ENCODE results near the gene CAPN7.

CAPN7 gene

DNA sequence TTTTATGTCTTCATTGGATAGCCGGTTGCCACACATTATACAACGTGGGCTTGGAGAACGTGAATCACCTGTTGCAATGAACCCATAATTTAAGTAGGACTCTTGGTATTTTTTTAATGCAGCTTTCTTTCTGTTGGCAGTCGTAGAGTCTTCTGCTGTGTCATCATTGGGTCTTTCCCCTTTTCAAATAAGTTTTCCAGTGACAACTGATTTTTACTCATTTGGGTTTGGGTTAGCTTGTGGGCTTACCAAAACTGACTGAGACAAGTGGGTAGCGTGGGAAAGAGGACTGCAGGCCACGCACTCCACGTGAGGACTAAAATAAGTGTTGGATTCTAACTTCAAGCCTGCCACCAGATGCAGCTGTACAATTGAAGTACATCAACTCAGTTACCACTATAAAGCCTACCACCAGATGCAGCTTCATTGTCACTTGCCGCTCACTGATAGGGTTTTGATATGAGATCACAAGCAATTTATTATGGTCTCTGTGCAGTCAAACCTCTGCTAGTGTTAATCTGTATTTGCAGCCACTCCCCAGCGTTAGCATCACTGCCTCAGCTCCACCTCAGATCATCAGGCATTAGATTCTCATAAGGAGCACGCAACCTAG is 6.4 kb upstream of the CAPN7 start:
- DNase-seq (ENCODE audit: low read depth in 2 of 2) = no peak

- no peak for DNase-seq (ENCODE audit: low read depth in 2 of 2)
These were observed 2.0 kb upstream of the CAPN7 start for GRCh38 chr3:15204005-15204404.

DNA sequence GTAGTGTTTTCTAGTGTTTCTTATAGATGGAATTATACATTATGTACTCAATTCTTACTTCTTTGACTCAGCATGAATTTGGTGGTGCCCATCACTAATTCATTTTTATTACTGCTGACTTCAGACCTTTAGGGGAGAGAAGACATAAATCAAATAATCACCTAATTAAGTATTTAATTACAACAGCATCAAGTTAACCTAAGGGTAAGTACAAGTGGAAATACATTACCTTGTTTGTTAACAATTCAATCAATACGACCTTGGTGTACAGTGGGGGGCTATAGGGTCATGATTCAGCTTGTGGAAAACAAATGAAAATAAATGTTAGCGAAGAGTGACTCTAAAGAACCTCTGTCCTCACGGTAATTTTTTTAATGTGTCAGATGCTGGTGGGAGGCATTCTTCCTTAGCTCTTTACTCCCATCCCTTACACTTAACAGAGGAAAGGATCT is 538 bp upstream of the CAPN7 start:
- DNase-seq (ENCODE audit: low read depth in 2 of 2) = no peak

DNA sequence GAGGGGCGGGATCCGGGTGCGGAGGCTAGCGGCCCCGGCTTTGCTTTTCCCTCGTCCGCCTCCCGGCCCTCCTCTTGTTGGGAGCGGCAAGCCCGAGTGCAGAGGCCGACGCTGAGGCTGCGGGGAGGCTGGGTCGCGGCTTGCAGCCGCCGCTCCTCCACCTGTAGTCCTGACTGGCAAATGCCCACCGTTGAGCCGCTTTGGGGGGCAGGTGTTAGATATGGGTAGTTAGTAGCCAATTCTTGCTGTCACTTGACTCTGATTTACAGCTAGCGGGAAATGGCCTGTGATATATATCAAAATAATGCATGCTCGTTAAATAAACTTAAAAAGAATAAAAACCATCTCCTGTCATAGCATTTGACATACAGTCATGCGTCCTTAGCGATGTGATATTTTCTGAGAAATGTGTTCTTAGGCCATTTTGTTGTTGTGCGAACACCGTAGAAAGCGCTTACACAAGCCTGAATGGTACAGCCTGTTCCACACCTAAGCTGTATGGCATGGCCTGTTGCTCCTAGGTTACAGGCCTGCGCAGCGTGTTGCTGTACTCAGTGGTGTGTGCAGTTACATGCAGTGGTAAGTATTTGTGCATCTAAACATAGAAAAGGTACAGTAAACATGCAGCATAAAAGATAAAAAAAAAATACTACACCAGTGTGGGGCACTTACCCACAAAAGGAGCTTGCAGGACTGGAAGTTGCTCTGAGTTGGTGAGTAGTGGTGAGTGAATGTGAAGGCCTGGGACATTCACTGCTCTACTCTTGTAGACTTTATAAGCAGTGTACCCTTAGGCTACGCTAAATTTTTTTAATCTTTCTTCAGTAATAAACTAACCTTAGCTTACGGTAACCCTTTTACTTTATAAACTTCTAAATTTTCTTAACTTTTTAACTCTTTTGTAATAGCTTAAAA is 873 bp downstream of the CAPN7 start:
- DNase-seq (ENCODE audit: low read depth in 2 of 2) = no peak

DNA sequence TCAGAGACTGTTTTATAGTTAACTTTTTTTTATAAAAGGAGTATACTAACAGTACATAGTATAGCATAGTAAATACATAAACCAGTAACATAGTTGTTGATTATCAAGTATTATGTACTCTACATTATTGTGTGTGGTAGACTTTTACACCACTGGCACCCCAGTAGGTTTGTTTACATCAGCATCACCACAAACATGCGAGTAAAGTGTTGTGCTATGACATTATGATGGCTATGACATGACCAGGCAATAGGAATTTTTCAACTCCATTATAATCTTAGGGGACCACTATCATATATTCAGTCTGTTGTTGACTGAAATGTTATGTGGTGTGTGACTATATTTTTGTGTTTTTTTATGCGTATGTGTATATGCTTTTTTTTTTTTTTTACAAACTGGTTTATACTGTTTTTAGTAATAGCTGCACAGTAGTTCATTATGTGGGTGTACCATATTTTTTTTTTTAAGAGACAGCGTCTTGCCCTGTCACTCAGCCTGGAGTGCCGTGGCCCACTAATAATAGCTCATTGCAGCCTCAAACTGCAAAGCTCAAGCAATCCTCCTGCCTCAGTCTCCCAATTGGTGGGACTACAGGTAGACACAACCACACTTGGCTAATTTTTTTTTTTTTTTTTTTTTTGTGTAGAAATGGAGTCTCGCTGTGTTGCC is 1.9 kb downstream of the CAPN7 start:
- no peak for DNase-seq (ENCODE audit: low read depth in 2 of 2)

GRCh38 chr3:15211937-15212336 is 5.9 kb downstream of the CAPN7 start:
- no peak for DNase-seq (ENCODE audit: low read depth in 2 of 2)

DNA sequence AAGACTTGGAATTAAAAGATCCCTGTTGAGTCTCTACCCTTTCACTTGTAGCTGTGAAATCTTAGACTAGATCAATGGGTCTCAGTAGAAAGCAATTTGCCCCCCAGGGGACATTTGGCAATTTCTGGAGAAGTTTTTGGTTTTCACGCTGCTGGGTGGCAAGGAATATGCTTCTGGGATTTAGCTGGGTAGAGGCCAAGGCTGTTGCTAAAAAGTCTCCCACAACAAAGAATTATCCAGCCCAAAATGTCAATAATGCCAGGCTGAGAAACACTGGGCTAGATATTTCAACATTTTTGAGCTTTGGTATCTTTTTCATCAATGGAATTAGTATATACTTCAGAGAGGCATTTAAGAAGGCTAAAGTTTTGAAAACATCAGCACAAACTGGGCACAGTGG is 8.7 kb downstream of the CAPN7 start:
- no peak for DNase-seq (ENCODE audit: low read depth in 2 of 2)

DNA sequence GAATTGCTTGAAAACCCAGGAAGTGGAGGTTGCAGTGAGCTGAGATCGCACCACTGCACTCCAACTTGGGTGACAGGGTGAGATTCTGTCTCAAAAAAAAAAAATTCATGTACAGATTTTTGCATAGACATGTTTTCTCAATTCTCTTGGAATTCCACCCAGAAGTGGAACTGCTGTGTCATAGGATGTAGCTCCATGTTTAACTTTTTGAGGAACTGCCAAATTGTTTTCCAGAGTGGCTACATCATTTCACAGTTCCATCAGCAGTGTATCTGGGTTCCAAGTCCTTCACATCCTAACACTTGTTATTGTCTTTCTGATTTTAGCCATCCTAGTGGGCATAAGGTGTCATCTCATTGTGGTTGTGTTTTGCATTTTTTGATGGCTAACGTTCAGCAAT is 9.9 kb downstream of the CAPN7 start:
- no peak for DNase-seq (ENCODE audit: low read depth in 2 of 2)

GRCh38 chr3:15216501-15216900 is 10.5 kb downstream of the CAPN7 start:
- DNase-seq (ENCODE audit: low read depth in 2 of 2) = no peak

DNA sequence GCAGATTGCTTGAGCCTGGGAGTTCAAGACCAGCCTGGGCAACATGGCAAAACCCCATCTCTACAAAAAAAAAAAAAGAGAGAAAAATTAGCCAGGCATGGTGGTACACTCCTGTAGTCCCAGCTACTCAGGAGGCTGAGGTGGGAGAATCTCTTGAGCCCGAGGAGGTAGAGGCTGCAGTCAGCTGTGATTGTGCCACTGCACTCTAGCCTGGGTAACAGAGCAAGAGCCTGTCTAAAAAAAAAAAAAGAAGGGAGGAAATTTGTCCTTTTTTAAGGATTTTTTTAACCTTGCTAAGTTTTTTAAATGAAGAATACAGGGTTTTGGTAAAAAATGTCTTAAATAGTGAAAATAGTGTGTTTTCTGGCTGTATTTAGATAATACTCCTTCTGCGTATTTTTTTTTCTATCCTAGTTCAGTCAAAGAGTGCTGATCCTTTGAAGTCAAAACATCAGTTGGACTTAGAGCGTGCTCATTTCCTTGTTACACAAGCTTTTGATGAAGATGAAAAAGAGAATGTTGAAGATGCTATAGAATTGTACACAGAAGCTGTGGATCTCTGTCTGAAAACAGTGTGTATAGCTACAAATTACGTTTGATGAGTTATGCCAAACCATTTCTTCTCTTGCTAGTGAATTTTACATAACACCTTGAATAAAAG is 11.1 kb downstream of the CAPN7 start:
- no peak for DNase-seq (ENCODE audit: low read depth in 2 of 2)

DNA sequence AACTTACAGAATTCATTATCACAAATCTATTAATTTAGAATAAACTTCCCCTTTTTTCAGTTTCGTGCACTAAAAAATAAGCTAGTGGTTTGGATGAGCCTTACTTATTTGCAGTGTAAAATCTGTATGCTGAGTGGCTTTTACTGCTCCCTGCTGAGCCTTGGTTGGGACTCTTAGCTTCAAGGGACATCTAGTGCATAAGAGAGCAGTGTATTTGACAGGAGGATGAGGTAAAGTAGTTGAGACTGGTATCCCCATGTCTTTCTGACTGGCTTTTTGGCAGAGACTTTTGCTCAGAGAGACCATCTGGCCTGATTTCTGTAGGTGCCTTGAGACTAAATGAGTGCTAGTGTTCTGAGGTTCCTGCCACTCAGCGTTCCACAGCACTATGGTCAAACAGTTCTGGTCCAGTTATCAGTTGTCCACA is 11.8 kb downstream of the CAPN7 start:
- DNase-seq (ENCODE audit: low read depth in 2 of 2) = no peak

GRCh38 chr3:15218689-15219088 is 12.6 kb downstream of the CAPN7 start:
- DNase-seq (ENCODE audit: low read depth in 2 of 2) = no peak

GRCh38 chr3:15220056-15220455 is 14.0 kb downstream of the CAPN7 start:
- DNase-seq (ENCODE audit: low read depth in 2 of 2) = no peak

DNA sequence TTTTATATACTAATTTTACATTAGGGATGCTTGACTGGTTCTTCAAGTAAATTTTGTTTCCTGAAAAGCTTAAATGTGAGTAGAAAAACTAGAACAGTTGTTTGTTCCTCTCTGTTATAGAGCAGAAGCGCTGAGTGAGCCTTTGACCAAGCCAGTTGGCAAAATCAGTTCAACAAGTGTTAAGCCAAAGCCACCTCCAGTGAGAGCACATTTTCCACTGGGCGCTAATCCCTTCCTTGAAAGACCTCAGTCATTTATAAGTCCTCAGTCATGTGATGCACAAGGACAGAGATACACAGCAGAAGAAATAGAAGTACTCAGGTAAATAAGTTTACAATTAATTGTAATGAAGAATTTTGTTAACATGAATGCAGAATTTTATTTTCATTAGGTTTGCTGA is 14.6 kb downstream of the CAPN7 start:
- DNase-seq (ENCODE audit: low read depth in 2 of 2) = no peak

GRCh38 chr3:15221574-15222217 is 15.7 kb downstream of the CAPN7 start:
- DNase-seq (ENCODE audit: low read depth in 2 of 2) = no peak

DNA sequence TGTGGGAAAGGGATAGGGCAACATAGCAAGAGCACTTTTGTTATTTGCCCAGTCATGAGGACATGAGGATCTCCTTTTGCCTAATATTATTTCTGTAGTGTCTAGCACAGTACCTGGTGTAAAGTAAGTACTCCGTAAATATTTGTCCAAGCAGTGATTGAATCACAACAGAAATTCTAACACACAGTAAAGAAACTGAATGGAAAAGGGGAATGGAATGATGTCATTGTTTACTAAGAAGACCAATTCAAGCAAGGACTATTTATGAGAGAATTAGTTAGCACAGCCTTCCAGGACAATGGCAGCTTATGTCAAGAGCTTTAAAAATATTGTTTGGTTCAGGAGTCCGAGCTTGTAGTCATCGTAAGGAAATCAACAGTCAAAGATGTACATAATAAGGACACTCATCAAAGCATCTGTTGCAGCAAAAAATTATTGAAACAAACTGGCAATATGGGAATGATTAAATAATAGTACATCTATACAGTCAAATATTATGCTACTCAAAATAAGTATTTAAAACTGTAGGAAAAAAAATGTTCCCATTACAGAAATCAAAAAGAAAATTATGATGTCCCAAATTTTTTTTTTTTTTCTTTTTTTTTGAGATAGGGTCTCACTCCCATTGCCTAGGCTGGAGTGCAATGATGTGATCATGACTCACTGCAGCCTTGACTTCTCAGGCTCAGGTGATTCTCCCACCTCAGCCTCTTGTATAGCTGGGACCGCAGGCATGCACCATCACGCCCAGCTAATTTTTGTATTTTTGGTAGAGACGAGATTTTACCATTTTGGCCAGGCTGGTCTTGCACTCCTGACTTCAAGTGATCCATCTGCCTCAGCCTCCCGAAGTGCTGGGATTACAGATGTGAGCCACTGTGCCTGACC is 17.9 kb downstream of the CAPN7 start:
- no peak for DNase-seq (ENCODE audit: low read depth in 2 of 2)

GRCh38 chr3:15228147-15228546 is 22.1 kb downstream of the CAPN7 start:
- no peak for DNase-seq (ENCODE audit: low read depth in 2 of 2)

DNA sequence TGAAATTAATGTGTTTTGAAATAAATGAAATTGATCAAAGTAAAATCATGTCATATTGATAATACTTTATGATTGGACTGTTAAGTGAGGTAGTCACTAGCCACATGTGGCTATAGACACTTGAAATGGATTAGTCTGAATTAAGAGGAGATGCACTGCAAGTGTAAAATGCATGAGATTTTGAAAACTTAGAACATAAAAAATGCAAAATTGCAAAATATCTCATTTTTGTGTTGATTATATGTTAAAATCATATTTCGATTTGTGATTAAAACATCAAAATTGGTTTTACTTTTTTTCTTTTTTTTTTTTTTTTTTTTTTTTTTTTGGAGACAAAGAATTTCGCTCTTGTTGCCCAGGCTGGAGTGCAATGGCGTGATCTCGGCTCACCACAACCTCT is 23.2 kb downstream of the CAPN7 start:
- DNase-seq (ENCODE audit: low read depth in 2 of 2) = no peak

GRCh38 chr3:15241341-15241740 is 35.3 kb downstream of the CAPN7 start:
- peak; percentile 7 to 22 for DNase-seq (ENCODE audit: low read depth in 2 of 2)

DNA sequence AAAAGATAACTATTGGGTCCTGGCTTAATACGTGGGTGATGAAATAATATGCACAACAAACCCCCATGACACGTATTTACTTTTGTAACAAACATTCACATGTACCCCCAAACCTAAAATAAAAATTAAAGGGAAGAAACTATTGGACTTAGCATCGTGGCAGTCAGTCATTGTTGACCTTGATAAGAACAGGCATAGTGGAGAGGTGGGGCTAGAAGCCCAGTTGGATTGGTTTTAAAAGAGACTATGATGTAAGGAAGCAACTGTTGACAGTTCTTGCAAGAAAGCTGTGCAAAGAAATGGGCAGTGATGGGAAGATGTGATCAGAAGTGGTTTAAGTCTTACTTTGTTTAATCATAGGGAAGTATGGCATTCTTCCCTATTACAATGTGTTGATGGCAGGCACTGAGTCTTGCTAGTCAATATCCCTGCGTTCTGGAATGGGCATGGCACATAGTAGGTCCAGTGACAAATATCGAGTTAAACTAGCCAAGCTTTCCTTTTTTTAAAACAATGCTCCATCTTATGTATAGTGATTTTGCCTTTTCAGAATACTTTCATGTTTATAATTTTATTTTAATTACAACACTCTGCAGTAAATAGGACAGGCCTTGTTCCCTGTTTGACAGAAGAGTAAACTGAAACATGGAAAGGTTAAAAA is 37.9 kb downstream of the CAPN7 start:
- no peak for DNase-seq (ENCODE audit: low read depth in 2 of 2)
